C4-2B (cell line): ENCODE results near the gene UTS2B.

Experiments
- ZFX ChIP-seq: fragments of 450-650 bp; IDR thresholded peaks from 2 replicates; pipeline ENCODE4 v1.6.1; 2017
- TF ChIP-seq, protein P1 (sequence below): fragments of 450-650 bp; conservative IDR thresholded peaks from 2 replicates; pipeline ENCODE4 v1.5.1; 2017; ENCODE audit warnings: mild to moderate bottlenecking

DNA sequence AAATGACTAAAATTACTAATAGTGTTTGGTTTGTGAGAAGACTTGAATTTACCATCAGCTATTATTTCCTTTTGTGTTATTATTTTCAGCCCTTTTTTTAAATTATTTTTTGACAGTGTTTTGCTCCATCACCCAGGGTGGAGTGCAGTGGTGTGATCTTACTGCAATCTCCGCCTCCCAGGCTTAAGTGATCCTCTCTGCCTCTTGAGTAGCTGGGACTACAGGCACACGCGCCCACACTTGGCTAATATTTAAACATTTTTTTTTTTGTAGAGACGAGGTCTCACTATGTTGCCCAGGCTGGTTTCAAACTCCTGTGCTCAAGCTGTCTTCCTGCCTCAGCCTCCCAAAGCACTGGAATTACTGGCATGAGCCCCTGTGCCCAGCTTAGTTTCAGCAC, 31.7 kb upstream of the UTS2B start:
- TF ChIP-seq, protein P1, sequence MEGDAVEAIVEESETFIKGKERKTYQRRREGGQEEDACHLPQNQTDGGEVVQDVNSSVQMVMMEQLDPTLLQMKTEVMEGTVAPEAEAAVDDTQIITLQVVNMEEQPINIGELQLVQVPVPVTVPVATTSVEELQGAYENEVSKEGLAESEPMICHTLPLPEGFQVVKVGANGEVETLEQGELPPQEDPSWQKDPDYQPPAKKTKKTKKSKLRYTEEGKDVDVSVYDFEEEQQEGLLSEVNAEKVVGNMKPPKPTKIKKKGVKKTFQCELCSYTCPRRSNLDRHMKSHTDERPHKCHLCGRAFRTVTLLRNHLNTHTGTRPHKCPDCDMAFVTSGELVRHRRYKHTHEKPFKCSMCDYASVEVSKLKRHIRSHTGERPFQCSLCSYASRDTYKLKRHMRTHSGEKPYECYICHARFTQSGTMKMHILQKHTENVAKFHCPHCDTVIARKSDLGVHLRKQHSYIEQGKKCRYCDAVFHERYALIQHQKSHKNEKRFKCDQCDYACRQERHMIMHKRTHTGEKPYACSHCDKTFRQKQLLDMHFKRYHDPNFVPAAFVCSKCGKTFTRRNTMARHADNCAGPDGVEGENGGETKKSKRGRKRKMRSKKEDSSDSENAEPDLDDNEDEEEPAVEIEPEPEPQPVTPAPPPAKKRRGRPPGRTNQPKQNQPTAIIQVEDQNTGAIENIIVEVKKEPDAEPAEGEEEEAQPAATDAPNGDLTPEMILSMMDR = no peak
- TF ChIP-seq ZFX = no peak
